ENCODE results near the gene DESI2. TPM values are rescaled to one million over a fixed set of nuclear protein-coding genes. Genes with fewer than 3 reads are reported as not detected.

The DESI2 gene
- total RNA-seq, 1 experiment from 2014 or later = 53.9 TPM

GRCh38 chr1:244662599-244662998 lies 9.7 kb downstream of the DESI2 start:
- intact Hi-C loops (cut with micrococcal nuclease; ENCODE audit: unreplicated experiment) = no loop called here
- Histone ChIP-seq H3K4me3 (ENCODE audit: low read depth in 2 of 2, low read length in 2 of 2) (no peak overlapping the region), H3K27me3 (ENCODE audit: control insufficient read depth, insufficient read depth, low read length) (no peaks in the 10 kb centered on the region), H3K9me3 (ENCODE audit: control insufficient read depth, insufficient read depth, low read depth, low read length) (no peaks in the 10 kb centered on the region), H3K27ac (ENCODE audit: low read length) (no peak overlapping the region), H3K36me3 (ENCODE audit: control insufficient read depth, insufficient read depth, low read length) (0 out of 2 replicates have a peak, but pooled peaks cover 2% of the 10 kb centered on the region), H3K4me1 (ENCODE audit: control insufficient read depth, insufficient read depth, low read length) (peaks cover 8% of the 10 kb centered on the region)
- ChIA-PET CTCF (no interaction called here), POLR2A (no interaction called here)
- no peak for ATAC-seq
- BruUV-seq (replicated peaks) = no TSS peak
- in situ Hi-C loops (cut with HindIII; ENCODE audit: low pct_unique_long_range_greater_than_20kb, low sequenced_read_pairs) = no loop called here
- TF ChIP-seq TCF7L2 (IDR thresholded peaks at IDR 0.05; ENCODE audit: low read depth, low read length) (no peak), POLR2AphosphoS5 (IDR thresholded peaks at IDR 0.05; ENCODE audit: low read depth, low read length) (no peak), SIN3A (IDR thresholded peaks at IDR 0.05; ENCODE audit: borderline replicate concordance, insufficient read depth, low read depth, low read length) (no peak)
- TF ChIP-seq, protein P1, sequence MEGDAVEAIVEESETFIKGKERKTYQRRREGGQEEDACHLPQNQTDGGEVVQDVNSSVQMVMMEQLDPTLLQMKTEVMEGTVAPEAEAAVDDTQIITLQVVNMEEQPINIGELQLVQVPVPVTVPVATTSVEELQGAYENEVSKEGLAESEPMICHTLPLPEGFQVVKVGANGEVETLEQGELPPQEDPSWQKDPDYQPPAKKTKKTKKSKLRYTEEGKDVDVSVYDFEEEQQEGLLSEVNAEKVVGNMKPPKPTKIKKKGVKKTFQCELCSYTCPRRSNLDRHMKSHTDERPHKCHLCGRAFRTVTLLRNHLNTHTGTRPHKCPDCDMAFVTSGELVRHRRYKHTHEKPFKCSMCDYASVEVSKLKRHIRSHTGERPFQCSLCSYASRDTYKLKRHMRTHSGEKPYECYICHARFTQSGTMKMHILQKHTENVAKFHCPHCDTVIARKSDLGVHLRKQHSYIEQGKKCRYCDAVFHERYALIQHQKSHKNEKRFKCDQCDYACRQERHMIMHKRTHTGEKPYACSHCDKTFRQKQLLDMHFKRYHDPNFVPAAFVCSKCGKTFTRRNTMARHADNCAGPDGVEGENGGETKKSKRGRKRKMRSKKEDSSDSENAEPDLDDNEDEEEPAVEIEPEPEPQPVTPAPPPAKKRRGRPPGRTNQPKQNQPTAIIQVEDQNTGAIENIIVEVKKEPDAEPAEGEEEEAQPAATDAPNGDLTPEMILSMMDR (IDR thresholded peaks at IDR 0.05) = no peak
- TF ChIP-seq, protein P2, sequence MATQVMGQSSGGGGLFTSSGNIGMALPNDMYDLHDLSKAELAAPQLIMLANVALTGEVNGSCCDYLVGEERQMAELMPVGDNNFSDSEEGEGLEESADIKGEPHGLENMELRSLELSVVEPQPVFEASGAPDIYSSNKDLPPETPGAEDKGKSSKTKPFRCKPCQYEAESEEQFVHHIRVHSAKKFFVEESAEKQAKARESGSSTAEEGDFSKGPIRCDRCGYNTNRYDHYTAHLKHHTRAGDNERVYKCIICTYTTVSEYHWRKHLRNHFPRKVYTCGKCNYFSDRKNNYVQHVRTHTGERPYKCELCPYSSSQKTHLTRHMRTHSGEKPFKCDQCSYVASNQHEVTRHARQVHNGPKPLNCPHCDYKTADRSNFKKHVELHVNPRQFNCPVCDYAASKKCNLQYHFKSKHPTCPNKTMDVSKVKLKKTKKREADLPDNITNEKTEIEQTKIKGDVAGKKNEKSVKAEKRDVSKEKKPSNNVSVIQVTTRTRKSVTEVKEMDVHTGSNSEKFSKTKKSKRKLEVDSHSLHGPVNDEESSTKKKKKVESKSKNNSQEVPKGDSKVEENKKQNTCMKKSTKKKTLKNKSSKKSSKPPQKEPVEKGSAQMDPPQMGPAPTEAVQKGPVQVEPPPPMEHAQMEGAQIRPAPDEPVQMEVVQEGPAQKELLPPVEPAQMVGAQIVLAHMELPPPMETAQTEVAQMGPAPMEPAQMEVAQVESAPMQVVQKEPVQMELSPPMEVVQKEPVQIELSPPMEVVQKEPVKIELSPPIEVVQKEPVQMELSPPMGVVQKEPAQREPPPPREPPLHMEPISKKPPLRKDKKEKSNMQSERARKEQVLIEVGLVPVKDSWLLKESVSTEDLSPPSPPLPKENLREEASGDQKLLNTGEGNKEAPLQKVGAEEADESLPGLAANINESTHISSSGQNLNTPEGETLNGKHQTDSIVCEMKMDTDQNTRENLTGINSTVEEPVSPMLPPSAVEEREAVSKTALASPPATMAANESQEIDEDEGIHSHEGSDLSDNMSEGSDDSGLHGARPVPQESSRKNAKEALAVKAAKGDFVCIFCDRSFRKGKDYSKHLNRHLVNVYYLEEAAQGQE (IDR thresholded peaks at IDR 0.05; ENCODE audit: insufficient read depth in 1 of 2, low read depth in 2 of 2, low read length in 1 of 2) = no peak
- no peak for DNase-seq (ENCODE audit: low read depth, low spot score)

- no peak for TF ChIP-seq POLR2AphosphoS5 (IDR thresholded peaks at IDR 0.05; ENCODE audit: low read depth, low read length)
- TF ChIP-seq, protein P1 (IDR thresholded peaks at IDR 0.05) = no peak
- TF ChIP-seq SIN3A (IDR thresholded peaks at IDR 0.05; ENCODE audit: borderline replicate concordance, insufficient read depth, low read depth, low read length) = no peak
- TF ChIP-seq TCF7L2 (IDR thresholded peaks at IDR 0.05; ENCODE audit: low read depth, low read length) = no peak
- TF ChIP-seq, protein P2 (IDR thresholded peaks at IDR 0.05; ENCODE audit: insufficient read depth in 1 of 2, low read depth in 2 of 2, low read length in 1 of 2) = no peak
- in situ Hi-C loops (cut with HindIII; ENCODE audit: low pct_unique_long_range_greater_than_20kb, low sequenced_read_pairs) = no loop called here
- no TSS peak for BruUV-seq (replicated peaks)
These were observed 11.4 kb downstream of the DESI2 start for GRCh38 chr1:244664353-244664752.

More at GRCh38 chr1:244664353-244664752, 11.4 kb downstream of the DESI2 start:
- Histone ChIP-seq H3K9me3 (ENCODE audit: control insufficient read depth, insufficient read depth, low read depth, low read length) (no peaks in the 10 kb centered on the region), H3K27me3 (ENCODE audit: control insufficient read depth, insufficient read depth, low read length) (no peaks in the 10 kb centered on the region), H3K27ac (ENCODE audit: low read length) (no peak overlapping the region), H3K4me3 (ENCODE audit: low read depth in 2 of 2, low read length in 2 of 2) (no peak overlapping the region), H3K4me1 (ENCODE audit: control insufficient read depth, insufficient read depth, low read length) (peaks cover 8% of the 10 kb centered on the region), H3K36me3 (ENCODE audit: control insufficient read depth, insufficient read depth, low read length) (0 out of 2 replicates have a peak, but pooled peaks cover 2% of the 10 kb centered on the region)
- intact Hi-C loops (cut with micrococcal nuclease; ENCODE audit: unreplicated experiment) = no loop called here
- DNase-seq (ENCODE audit: low read depth, low spot score) (no peak), ATAC-seq (no peak)
- ChIA-PET CTCF (no interaction called here), POLR2A (no interaction called here)

Measured in Panc1 (cell line).